ENCODE results near the gene HDAC9.
A peak's percentile ranks its signal among the peaks of the same experiment; 100 is the strongest.

Gene HDAC9

DNA sequence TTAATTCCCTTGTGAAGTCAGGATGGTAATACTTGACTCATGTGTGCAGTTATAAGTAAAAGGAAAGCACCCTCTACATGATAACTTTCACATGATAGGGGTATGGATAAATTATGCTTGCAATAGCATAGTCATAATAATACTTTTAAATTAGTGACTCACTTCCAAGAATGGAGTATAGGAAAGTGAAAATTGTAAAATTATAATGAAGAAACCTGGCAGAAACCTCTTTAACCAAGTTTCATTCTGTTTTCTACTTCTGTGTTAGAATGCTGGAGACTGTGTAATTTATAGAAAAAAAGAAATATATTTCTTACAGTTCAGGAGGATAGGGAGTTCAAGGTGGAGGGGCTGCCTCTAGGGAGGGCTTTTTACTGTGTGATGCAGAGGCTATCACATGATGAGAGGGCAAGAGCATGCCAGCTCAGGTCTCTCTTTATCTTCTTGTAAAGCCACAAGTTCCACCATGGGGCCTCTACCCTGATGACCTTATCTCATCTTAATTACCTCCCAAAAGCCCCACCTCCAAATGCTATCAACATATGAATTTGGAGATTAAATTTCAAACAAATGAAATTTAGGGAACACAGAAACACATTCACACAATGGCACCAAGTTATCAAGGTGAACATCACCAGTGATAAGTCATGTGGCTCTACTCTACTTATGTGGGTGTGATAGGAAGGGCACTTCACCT, 43.2 kb downstream of the HDAC9 start:
- no peak for DNase-seq (ENCODE audit: low read depth)

DNA sequence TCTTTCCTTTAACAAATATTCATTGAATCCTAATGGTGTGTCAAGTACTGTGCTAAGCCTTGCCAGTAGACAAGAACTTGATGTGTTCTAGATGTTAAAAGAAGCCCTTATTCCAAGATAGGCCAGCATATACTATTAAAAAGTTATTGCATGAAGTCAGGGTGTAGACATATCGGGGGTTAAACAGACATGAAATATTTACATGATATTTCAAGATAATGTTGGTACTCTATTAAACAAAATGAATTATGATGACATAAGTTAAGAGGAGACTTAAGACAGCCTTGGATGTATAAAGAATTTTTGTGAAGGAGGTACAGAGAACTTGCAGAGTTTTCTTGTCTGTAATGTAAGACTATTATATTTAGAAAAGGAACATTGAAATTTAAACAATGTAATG, 44.8 kb downstream of the HDAC9 start:
- H3K4me3 ChIP-seq (ENCODE audit: control insufficient read depth, low read depth, low read length), result no peak overlapping the region
- no peak for DNase-seq (ENCODE audit: low read depth)
- TF ChIP-seq, protein P1, sequence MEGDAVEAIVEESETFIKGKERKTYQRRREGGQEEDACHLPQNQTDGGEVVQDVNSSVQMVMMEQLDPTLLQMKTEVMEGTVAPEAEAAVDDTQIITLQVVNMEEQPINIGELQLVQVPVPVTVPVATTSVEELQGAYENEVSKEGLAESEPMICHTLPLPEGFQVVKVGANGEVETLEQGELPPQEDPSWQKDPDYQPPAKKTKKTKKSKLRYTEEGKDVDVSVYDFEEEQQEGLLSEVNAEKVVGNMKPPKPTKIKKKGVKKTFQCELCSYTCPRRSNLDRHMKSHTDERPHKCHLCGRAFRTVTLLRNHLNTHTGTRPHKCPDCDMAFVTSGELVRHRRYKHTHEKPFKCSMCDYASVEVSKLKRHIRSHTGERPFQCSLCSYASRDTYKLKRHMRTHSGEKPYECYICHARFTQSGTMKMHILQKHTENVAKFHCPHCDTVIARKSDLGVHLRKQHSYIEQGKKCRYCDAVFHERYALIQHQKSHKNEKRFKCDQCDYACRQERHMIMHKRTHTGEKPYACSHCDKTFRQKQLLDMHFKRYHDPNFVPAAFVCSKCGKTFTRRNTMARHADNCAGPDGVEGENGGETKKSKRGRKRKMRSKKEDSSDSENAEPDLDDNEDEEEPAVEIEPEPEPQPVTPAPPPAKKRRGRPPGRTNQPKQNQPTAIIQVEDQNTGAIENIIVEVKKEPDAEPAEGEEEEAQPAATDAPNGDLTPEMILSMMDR (IDR thresholded peaks at IDR 0.05; ENCODE audit: control insufficient read depth, insufficient read depth, low read depth, low read length, missing control alignments), result no peak

More for the DNA sequence above, 43.2 kb downstream of the HDAC9 start:
- no peak overlapping the region for H3K4me3 ChIP-seq (ENCODE audit: control insufficient read depth, low read depth, low read length)
- TF ChIP-seq, protein P1 (IDR thresholded peaks at IDR 0.05; ENCODE audit: control insufficient read depth, insufficient read depth, low read depth, low read length, missing control alignments), result no peak

DNA sequence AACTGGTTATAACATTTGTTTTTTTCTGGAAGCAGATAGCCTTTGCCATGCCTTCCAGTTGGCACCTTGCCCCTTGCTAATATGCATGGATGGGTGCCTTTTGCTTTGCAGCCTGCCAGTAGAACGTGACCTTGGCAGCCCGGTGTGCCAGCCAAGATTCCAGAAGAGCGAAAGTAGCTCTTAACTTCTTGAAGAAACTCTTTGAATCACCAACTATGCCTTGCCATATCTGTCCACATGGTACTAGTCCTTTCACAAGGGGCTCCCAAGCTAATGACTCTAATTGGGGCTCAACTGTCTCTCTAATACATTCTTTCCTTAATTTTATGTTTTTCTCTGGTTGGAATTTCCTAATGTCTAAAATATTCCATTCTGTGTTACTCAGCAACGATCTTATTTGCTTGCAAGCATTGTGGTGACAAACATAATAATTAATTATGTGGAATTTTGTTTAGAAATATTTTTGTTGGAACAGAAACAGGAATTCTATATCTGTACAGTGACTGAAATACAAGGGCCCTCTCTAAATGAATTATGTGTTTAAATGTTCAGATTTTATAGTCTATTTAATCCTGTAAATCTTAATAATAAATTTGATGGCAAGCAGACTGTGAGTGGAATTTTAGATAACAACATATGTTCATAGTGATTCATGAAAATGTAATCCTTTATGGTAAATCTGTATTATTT, 45.8 kb downstream of the HDAC9 start:
- TF ChIP-seq, protein P1 (IDR thresholded peaks at IDR 0.05; ENCODE audit: control insufficient read depth, insufficient read depth, low read depth, low read length, missing control alignments), result no peak
- DNase-seq (ENCODE audit: low read depth), result peak; percentile 55
- no peak overlapping the region for H3K4me3 ChIP-seq (ENCODE audit: control insufficient read depth, low read depth, low read length)

DNA sequence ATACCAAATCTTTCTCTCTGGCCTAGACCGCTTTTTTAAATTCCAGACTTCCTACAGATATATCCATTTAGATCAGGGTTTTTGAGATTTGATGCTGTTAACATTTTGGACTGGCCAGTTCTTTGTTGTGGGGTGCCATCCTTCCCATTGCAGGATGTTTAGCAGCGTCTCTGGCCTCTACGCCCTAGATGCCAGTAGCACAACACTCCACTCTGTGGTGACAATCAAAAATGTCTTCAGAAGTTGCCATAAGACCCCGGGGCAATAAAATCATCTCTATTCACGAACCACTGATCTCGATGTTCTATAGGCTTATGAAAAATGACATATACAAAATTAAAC, 46.3 kb downstream of the HDAC9 start:
- TF ChIP-seq, protein P1 (IDR thresholded peaks at IDR 0.05; ENCODE audit: control insufficient read depth, insufficient read depth, low read depth, low read length, missing control alignments), result no peak

DNA sequence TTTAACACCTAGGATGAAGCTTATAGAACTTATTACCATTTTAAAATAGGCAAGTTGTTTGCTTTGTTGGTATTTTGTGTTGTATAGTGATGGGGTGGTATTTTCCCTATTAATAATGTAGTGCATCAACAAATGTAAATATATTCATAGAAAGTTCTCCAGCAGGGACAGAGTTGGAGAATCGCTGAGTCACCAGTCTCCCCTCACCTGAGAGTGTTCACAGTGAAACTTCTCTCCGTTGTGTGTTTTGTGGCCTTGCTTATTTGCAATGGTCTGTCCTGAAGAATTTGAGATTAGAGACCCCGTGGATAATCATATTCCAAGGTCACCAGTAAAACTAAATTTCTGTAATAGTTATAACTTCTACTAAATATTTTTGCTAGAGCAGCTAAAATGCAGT, 51.0 kb downstream of the HDAC9 start:
- TF ChIP-seq, protein P1 (IDR thresholded peaks at IDR 0.05; ENCODE audit: control insufficient read depth, insufficient read depth, low read depth, low read length, missing control alignments), result no peak
- DNase-seq (ENCODE audit: low read depth), result no peak
- H3K4me3 ChIP-seq (ENCODE audit: control insufficient read depth, low read depth, low read length), result no peak overlapping the region

More for the DNA sequence above, 46.3 kb downstream of the HDAC9 start:
- no peak for DNase-seq (ENCODE audit: low read depth)
- H3K4me3 ChIP-seq (ENCODE audit: control insufficient read depth, low read depth, low read length), result no peak overlapping the region

DNA sequence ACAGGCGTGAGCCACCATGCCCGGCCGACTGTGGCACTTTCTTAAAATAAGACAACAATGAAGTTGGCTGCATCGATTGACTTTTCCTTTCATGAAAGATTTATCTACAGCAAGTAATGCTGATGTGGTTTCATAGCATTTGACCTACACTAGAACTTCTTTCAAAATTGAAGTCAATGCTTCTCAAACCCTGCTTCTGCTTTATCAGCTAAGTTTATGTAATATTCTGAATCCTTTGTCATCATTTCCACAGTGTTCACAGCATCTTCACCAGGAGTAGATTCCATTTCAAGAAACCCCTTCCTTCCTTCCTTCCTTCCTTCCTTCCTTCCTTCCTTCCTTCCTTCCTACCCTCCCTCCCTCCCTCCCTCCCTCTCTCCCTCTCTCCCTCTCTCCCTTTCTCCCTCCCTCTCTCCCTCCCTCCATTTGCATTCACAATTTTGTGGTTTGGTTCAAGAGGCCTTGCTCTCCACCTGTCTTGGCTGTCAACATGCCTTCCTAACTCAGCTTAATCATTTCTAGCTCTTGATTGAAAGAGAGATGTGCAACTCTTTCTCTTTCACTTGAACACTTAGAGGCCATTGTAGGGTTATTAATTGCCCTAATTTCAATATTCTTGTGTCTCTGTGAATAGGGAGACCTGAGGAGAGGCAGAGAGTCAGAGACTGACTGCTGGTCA, 52.1 kb downstream of the HDAC9 start:
- H3K4me3 ChIP-seq (ENCODE audit: control insufficient read depth, low read depth, low read length), result no peak overlapping the region
- no peak for DNase-seq (ENCODE audit: low read depth)
- TF ChIP-seq, protein P1 (IDR thresholded peaks at IDR 0.05; ENCODE audit: control insufficient read depth, insufficient read depth, low read depth, low read length, missing control alignments), result no peak
